Skeletal muscle tissue (tissue), 4 donors: ENCODE data around the gene GNB5. TPM values are rescaled to one million over a fixed set of nuclear protein-coding genes. Genes with fewer than 3 reads are reported as not detected.
A peak's percentile ranks its signal among the peaks of the same experiment; 100 is the strongest.

Experiments
- H3K27ac ChIP-seq: one replicate; pipeline ENCODE4 v1.7.0; 2013; ENCODE audit warnings: mild to moderate bottlenecking, low read depth, low read length, inconsistent platforms
- H3K27me3 ChIP-seq, 3 donors: one replicate each; pipeline ENCODE4 v1.7.0; 2013; ENCODE audit warnings: low read length in 3 of 3; ENCODE audit not compliant: control insufficient read depth in 3 of 3, insufficient read depth in 3 of 3
- H3K36me3 ChIP-seq, 3 donors: one replicate each; pipeline ENCODE4 v1.7.0; 2013; ENCODE audit warnings: low read length in 3 of 3; ENCODE audit not compliant: control insufficient read depth in 3 of 3, insufficient read depth in 3 of 3
- H3K4me1 ChIP-seq, 3 donors: one replicate each; pipeline ENCODE4 v1.7.0; 2013; ENCODE audit warnings: low read length in 3 of 3, mild to moderate bottlenecking in 3 of 3; ENCODE audit not compliant: control insufficient read depth in 3 of 3, insufficient read depth in 3 of 3
- H3K4me3 ChIP-seq, 3 donors: one replicate each; pipeline ENCODE4 v1.7.0; 2013; ENCODE audit warnings: low read length in 3 of 3
- H3K9ac ChIP-seq, 3 donors: one replicate each; pipeline ENCODE4 v1.7.0; 2013; ENCODE audit warnings: low read length in 3 of 3, mild to moderate bottlenecking in 3 of 3, moderate library complexity in 2 of 3, low read depth in 1 of 3
- H3K9me3 ChIP-seq, 3 donors: one replicate each; pipeline ENCODE4 v1.7.0; 2013; ENCODE audit warnings: low read length in 3 of 3; ENCODE audit not compliant: control insufficient read depth in 3 of 3
- total RNA-seq: library from RNA; depleted of rRNA; stranded (reverse); fragments of >200 nt; gene quantifications from one replicate; pipeline ENCODE4 v1.2.3, GENCODE V29; 2014
- donor health status: Osteomylitis.

The GNB5 gene
- total RNA-seq, 1 donor from 2014 or later: 2.6 TPM

- Histone ChIP-seq H3K27me3 (no peaks in the 10 kb centered on the region), H3K27ac (no peak overlapping the region), H3K4me3 (no peak overlapping the region), H3K4me1 (peaks cover 0 to 4% (median 0%) of the 10 kb centered on the region in 3 donors), H3K36me3 (no peaks in the 10 kb centered on the region), H3K9me3 (no peaks in the 10 kb centered on the region), H3K9ac (no peak overlapping the region)
Observed at GRCh38 chr15:52186651-52187486, 4.3 kb downstream of the GNB5 start.

- no peak overlapping the region for H3K9ac ChIP-seq
- H3K27ac ChIP-seq: no peak overlapping the region
- H3K4me1 ChIP-seq: peaks cover 3 to 5% (median 5%) of the 10 kb centered on the region in 3 donors
- no peaks in the 10 kb centered on the region for H3K9me3 ChIP-seq
- H3K27me3 ChIP-seq: peaks cover 0 to 8% (median 0%) of the 10 kb centered on the region in 3 donors
- no peak overlapping the region for H3K4me3 ChIP-seq
- H3K36me3 ChIP-seq: no peaks in the 10 kb centered on the region
Observed at GRCh38 chr15:52185151-52185561, 6.0 kb downstream of the GNB5 start.

DNA sequence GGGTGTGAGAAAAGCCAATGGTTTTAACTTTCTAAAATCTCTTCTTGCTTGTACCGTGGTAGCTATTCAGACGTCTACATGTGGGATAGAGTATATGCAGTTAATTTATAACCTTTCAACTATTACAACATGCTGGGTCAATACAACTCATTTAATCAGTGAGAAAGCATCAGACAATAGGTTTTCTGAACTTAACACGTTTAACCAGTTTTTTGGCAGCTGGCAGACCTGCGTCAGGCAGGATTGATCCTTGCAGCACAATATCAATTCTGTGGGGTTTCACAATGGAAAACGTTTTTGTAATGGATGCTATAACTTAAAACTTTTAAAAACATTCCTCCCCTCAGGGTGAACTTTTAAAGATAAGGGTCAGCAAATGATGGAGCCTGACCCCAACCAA lies 6.5 kb downstream of the GNB5 start:
- H3K36me3 ChIP-seq: no peaks in the 10 kb centered on the region
- H3K9me3 ChIP-seq: no peaks in the 10 kb centered on the region
- H3K27me3 ChIP-seq: peaks cover 0 to 12% (median 0%) of the 10 kb centered on the region in 3 donors
- no peak overlapping the region for H3K27ac ChIP-seq
- peaks cover 6 to 9% (median 8%) of the 10 kb centered on the region in 3 donors for H3K4me1 ChIP-seq
- no peak overlapping the region for H3K9ac ChIP-seq
- H3K4me3 ChIP-seq: no peak overlapping the region

- Histone ChIP-seq H3K9me3 (no peaks in the 10 kb centered on the region), H3K27ac (no peak overlapping the region), H3K9ac (no peak overlapping the region), H3K36me3 (no peaks in the 10 kb centered on the region), H3K4me1 (peaks cover 13 to 15% (median 13%) of the 10 kb centered on the region in 3 donors), H3K27me3 (peaks cover 0 to 19% (median 2%) of the 10 kb centered on the region in 3 donors), H3K4me3 (no peak overlapping the region)
Observed at GRCh38 chr15:52183562-52184173, 7.5 kb downstream of the GNB5 start.

DNA sequence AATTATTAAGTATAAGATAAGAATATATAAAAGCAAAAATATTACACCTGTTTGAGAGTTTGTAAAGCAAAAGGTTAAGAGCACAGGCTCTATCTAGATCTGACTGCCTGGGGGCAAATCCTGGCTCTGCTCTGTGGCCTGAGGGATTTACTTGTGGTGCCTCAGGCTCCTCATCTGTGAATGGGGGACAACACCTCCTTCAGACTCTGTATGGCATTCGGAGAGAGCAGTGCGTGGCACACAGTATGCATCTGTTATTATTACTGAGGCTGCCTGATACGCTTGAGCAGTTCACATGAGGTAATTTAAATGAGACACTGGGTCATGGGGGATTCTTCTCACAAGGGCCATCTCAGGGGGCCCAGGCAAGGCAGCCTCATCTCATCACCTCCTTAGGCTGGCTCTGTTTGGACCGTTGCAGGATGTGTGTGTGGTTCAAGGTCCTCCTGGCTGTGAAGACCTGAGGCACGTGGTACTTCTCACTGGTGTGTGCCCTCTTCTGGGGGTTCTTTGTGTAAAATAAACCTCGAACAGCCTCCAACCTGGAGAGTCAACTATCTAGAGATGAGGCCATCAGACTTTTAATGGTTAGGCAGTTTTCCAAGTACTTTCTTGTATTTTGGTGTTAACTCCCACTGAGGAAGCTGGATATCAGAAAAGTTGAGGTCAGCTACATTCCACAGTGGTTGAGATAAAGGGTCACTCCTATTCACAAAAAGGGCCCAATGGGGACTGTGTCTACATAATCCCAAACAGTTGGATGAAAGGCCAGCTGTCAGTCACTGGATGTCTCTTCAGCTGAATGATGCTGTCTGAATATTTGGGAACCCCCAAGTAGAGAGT lies 9.0 kb downstream of the GNB5 start:
- Histone ChIP-seq H3K4me3 (no peak overlapping the region), H3K4me1 (peaks cover 12 to 17% (median 15%) of the 10 kb centered on the region in 3 donors), H3K27me3 (peaks cover 0 to 19% (median 4%) of the 10 kb centered on the region in 3 donors), H3K36me3 (no peaks in the 10 kb centered on the region), H3K9ac (no peak overlapping the region), H3K9me3 (no peaks in the 10 kb centered on the region), H3K27ac (no peak overlapping the region)

- Histone ChIP-seq H3K27ac (no peak overlapping the region), H3K4me3 (no peak overlapping the region), H3K9me3 (no peaks in the 10 kb centered on the region), H3K4me1 (peaks cover 9 to 17% (median 15%) of the 10 kb centered on the region in 3 donors), H3K27me3 (peaks cover 0 to 19% (median 4%) of the 10 kb centered on the region in 3 donors), H3K36me3 (no peaks in the 10 kb centered on the region), H3K9ac (no peak overlapping the region)
Observed at GRCh38 chr15:52180851-52181450, 10.2 kb downstream of the GNB5 start.

DNA sequence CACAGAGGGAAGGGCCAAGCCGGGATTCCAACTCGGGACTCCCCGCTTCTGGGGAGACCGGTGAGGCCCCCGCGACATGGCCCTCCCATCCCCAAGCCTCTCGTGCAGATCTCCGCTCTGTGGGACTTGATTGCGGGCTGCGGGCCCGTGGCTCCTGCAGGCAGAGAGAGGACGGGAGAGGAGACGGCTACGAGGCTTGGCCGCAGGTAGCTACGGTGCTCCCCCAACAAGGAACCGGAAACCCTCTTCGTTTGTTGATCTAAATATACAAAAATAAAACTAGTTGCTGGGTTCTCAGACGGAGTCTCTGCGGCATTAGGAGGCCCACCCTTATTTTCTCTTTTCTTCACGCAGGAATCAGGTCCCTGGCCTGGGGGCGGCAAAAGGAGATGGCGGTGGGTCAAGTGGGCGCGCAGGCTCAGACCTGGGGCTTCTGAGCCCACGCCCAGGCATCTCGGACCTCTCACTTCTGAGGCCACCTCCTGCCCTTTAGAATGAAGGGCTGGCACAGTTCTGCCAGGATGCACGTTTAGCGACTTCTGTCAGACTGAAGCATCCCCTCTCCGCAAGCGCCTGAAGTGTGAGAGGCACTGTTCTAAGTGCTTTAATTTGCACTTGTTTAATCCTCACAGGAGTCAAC lies 10.9 kb downstream of the GNB5 start:
- H3K4me3 ChIP-seq: peak overlapping the region; percentile 73 to 81 (median 78)
- peak overlapping the region; percentile 51 to 75 (median 56) for H3K9ac ChIP-seq
- H3K27ac ChIP-seq: no peak overlapping the region
- H3K36me3 ChIP-seq: no peaks in the 10 kb centered on the region
- peaks cover 9 to 17% (median 15%) of the 10 kb centered on the region in 3 donors for H3K4me1 ChIP-seq
- no peaks in the 10 kb centered on the region for H3K9me3 ChIP-seq
- H3K27me3 ChIP-seq: peaks cover 0 to 19% (median 4%) of the 10 kb centered on the region in 3 donors

- Histone ChIP-seq H3K9ac (peak overlapping the region; percentile 59 to 75 (median 68)), H3K4me3 (peak overlapping the region; percentile 78 to 83 (median 81)), H3K9me3 (no peaks in the 10 kb centered on the region), H3K27me3 (peaks cover 0 to 19% (median 4%) of the 10 kb centered on the region in 3 donors), H3K27ac (peak overlapping the region; percentile 19), H3K36me3 (no peaks in the 10 kb centered on the region), H3K4me1 (peaks cover 9 to 17% (median 15%) of the 10 kb centered on the region in 3 donors)
Observed at GRCh38 chr15:52179278-52180195, 11.7 kb downstream of the GNB5 start.
